Measurements from ENCODE around the gene LYST.
"Not testable (repeated sequence)": the region's sequence is repeated elsewhere in the genome, so short reads cannot be mapped to it uniquely, and the experiment has no call there.

LYST gene

GRCh38 chr1:235866205-235866912 lies at the start of gene LYST:
TSS of gene LYST (minus strand) at chr1:235866906. CDS start at chr1:235830417, 36,489 bp downstream.
- H3K4me3 ChIP-seq (replicated peaks in 1 of 2; ENCODE audit: low read depth in 2 of 2, low read length in 2 of 2): peak within 1 kb of the TSS; percentile 71 to 87
- DNase-seq (ENCODE audit: low read depth in 2 of 2): peak; percentile 34 to 52
- TF ChIP-seq CTCF (IDR thresholded peaks at IDR 0.05; ENCODE audit: low read depth, low read length): peak; percentile 53

- H3K4me3 ChIP-seq (replicated peaks in 1 of 2; ENCODE audit: low read depth in 2 of 2, low read length in 2 of 2); DNase-seq (ENCODE audit: low read depth in 2 of 2): not testable (repeated sequence)
Observed at GRCh38 chr1:235915489-235915888, 48.8 kb upstream of the LYST start.

- no peak overlapping the region for H3K4me3 ChIP-seq (replicated peaks in 1 of 2; ENCODE audit: low read depth in 2 of 2, low read length in 2 of 2)
- DNase-seq (ENCODE audit: low read depth in 2 of 2): peak in 1 of 2 donors; percentile 67
- TF ChIP-seq CTCF (IDR thresholded peaks at IDR 0.05; ENCODE audit: low read depth, low read length): no peak
Observed at GRCh38 chr1:235913311-235913710, 46.6 kb upstream of the LYST start.

- no peak for TF ChIP-seq CTCF (IDR thresholded peaks at IDR 0.05; ENCODE audit: low read depth, low read length)
- no peak for DNase-seq (ENCODE audit: low read depth in 2 of 2)
- H3K4me3 ChIP-seq (replicated peaks in 1 of 2; ENCODE audit: low read depth in 2 of 2, low read length in 2 of 2): no peak overlapping the region
Observed at GRCh38 chr1:235911876-235912275, 45.2 kb upstream of the LYST start.

GRCh38 chr1:235911300-235911662 lies 44.6 kb upstream of the LYST start:
- no peak overlapping the region for H3K4me3 ChIP-seq (replicated peaks in 1 of 2; ENCODE audit: low read depth in 2 of 2, low read length in 2 of 2)
- no peak for TF ChIP-seq CTCF (IDR thresholded peaks at IDR 0.05; ENCODE audit: low read depth, low read length)
- DNase-seq (ENCODE audit: low read depth in 2 of 2): no peak

- peak; percentile 79 to 98 for DNase-seq (ENCODE audit: low read depth in 2 of 2)
- no peak overlapping the region for H3K4me3 ChIP-seq (replicated peaks in 1 of 2; ENCODE audit: low read depth in 2 of 2, low read length in 2 of 2)
- TF ChIP-seq CTCF (IDR thresholded peaks at IDR 0.05; ENCODE audit: low read depth, low read length): no peak
Observed at GRCh38 chr1:235910357-235911299, 43.9 kb upstream of the LYST start.
